A673 (cell line): ENCODE measurements around the gene VSTM4. TPM values are rescaled to one million over a fixed set of nuclear protein-coding genes. Genes with fewer than 3 reads are reported as not detected.

Experiments
- BruUV-seq: library from RNA; stranded (reverse); fragments of 400-500 nt; replicated peaks from 2 replicates; lab custom pipeline; 2021; lab: Mats Ljungman, UMichigan
- CTCF ChIA-PET: fragments of 300-600 bp; sonication (Branson Sonifier 250); formaldehyde crosslinking; loops from one replicate; lab custom pipeline; 2022; ENCODE audit warnings: antibody characterized with exemption; lab: Charles Lee
- POLR2A ChIA-PET: fragments of 300-600 bp; sonication (Branson Sonifier 250); formaldehyde crosslinking; loops from one replicate; lab custom pipeline; 2022; ENCODE audit warnings: antibody characterized with exemption; ENCODE audit not compliant: low non-redundant PET; lab: Charles Lee
- DNase-seq: peaks from one replicate; pipeline ENCODE4 v3.0.0-alpha.2; 2015; ENCODE audit warnings: low spot score
- H3K27ac ChIP-seq: fragments of 200-600 bp; sonication (generic); 2 replicates; pipeline ENCODE4 v1.5.1; 2016; ENCODE audit warnings: mixed run types, low read depth, mild to moderate bottlenecking, mixed read lengths, antibody characterized with exemption, low read length; ENCODE audit not compliant: poor library complexity, severe bottlenecking
- H3K27me3 ChIP-seq: fragments of 200-600 bp; sonication (generic); replicated peaks from 2 replicates; pipeline ENCODE4 v1.6.1; 2017; ENCODE audit warnings: mixed run types, low read depth, mild to moderate bottlenecking, mixed read lengths, antibody characterized with exemption, low read length; ENCODE audit not compliant: insufficient read depth, poor library complexity
- H3K36me3 ChIP-seq: fragments of 200-600 bp; sonication (generic); 2 replicates; pipeline ENCODE4 v1.6.1; 2016; ENCODE audit warnings: mixed run types, mild to moderate bottlenecking, mixed read lengths, antibody characterized with exemption, low read length; ENCODE audit not compliant: insufficient read depth, poor library complexity, severe bottlenecking
- H3K4me1 ChIP-seq: fragments of 200-600 bp; sonication (generic); 2 replicates; pipeline ENCODE4 v1.6.1; 2017; ENCODE audit warnings: mixed run types, mild to moderate bottlenecking, mixed read lengths, antibody characterized with exemption, low read length; ENCODE audit not compliant: insufficient read depth, poor library complexity, severe bottlenecking
- H3K4me3 ChIP-seq: fragments of 200-600 bp; sonication (generic); 2 replicates; pipeline ENCODE4 v1.5.1; 2016; ENCODE audit warnings: low read depth, mixed run types, mild to moderate bottlenecking, mixed read lengths, low read length; ENCODE audit not compliant: poor library complexity, severe bottlenecking
- H3K9me3 ChIP-seq: fragments of 200-600 bp; sonication (generic); 2 replicates; pipeline ENCODE4 v1.6.1; 2016; ENCODE audit warnings: mixed run types, low read depth, mild to moderate bottlenecking, mixed read lengths, antibody characterized with exemption, low read length; ENCODE audit not compliant: poor library complexity, severe bottlenecking
- EZH2 ChIP-seq: fragments of 200-600 bp; sonication (generic); IDR thresholded peaks from 2 replicates; pipeline ENCODE4 v1.6.1; 2017; ENCODE audit warnings: borderline replicate concordance, low read depth, mild to moderate bottlenecking, mixed read lengths, antibody characterized with exemption, low read length; ENCODE audit not compliant: poor library complexity, severe bottlenecking
- intact Hi-C: fragments of 100-400 bp; cut with micrococcal nuclease; formaldehyde crosslinking; loops from one replicate; pipeline ENCODE4 v1.10.0; 2022; ENCODE audit not compliant: unreplicated experiment
- total RNA-seq: library from RNA; stranded (reverse); gene quantifications from 2 replicates; pipeline ENCODE4 v1.2.3, GENCODE V29; 2021
- TF ChIP-seq, protein P1 (sequence below): fragments of 300-800, 200-600 bp; sonication (generic); conservative IDR thresholded peaks from 2 replicates; pipeline ENCODE4 v1.5.1; 2017; ENCODE audit warnings: low read depth, mild to moderate bottlenecking, antibody characterized with exemption, low read length, moderate library complexity, mixed read lengths

Gene VSTM4
- total RNA-seq, 1 experiment from 2014 or later, result 0.11 TPM

DNA sequence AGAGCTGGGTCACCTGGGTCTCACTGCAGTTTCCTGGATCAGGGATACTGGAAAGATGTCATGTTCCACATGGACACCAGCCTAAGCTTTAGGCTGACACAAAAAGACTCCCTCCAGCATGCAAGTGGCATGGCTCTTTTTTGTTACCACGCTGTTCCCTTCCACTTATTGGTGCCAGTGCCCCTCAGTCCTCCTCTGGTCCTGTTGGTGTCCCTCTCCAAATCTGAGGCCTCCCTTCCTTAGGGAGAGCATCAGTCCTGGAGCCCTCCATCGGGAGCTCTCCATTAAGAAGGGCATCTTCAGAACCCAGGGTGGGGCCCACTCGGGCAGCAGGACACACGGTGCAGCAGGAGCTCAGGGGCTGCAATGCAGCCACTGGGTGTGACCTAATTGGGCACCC is 99.6 kb downstream of the VSTM4 start:
- Histone ChIP-seq H3K4me1 (no peaks in the 10 kb centered on the region), H3K27ac (no peak overlapping the region), H3K9me3 (no peaks in the 10 kb centered on the region), H3K4me3 (no peak overlapping the region), H3K36me3 (no peaks in the 10 kb centered on the region), H3K27me3 (no peaks in the 10 kb centered on the region)
- ChIA-PET POLR2A (no interaction called here), CTCF (no interaction called here)
- intact Hi-C loops, result no loop called here
- DNase-seq, result no peak
- TF ChIP-seq EZH2, result no peak
- TF ChIP-seq, protein P1, sequence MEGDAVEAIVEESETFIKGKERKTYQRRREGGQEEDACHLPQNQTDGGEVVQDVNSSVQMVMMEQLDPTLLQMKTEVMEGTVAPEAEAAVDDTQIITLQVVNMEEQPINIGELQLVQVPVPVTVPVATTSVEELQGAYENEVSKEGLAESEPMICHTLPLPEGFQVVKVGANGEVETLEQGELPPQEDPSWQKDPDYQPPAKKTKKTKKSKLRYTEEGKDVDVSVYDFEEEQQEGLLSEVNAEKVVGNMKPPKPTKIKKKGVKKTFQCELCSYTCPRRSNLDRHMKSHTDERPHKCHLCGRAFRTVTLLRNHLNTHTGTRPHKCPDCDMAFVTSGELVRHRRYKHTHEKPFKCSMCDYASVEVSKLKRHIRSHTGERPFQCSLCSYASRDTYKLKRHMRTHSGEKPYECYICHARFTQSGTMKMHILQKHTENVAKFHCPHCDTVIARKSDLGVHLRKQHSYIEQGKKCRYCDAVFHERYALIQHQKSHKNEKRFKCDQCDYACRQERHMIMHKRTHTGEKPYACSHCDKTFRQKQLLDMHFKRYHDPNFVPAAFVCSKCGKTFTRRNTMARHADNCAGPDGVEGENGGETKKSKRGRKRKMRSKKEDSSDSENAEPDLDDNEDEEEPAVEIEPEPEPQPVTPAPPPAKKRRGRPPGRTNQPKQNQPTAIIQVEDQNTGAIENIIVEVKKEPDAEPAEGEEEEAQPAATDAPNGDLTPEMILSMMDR, result no peak
- no TSS peak for BruUV-seq

DNA sequence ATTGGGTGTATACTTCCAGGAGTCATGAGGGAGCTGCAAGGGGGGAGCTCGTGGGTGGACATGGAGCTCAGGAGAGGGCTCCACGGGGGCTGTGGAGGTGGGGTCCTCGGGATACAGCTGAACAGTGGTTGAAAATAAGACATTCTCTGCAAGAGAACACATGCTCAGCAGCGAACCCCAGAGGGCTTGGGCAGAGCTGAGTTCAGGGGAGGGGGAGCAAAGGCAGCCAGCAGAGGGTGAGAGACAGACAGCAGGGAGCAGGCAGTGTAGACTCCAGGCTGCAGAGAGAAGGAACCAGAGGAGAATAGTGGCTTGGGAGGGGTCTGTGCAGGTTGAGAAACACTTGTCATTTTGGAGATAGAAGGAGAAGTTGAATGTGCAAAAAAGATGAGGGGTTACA is 102.7 kb downstream of the VSTM4 start:
- TF ChIP-seq, protein P1, result no peak
- POLR2A ChIA-PET, result no interaction called here
- CTCF ChIA-PET, result no interaction called here

DNA sequence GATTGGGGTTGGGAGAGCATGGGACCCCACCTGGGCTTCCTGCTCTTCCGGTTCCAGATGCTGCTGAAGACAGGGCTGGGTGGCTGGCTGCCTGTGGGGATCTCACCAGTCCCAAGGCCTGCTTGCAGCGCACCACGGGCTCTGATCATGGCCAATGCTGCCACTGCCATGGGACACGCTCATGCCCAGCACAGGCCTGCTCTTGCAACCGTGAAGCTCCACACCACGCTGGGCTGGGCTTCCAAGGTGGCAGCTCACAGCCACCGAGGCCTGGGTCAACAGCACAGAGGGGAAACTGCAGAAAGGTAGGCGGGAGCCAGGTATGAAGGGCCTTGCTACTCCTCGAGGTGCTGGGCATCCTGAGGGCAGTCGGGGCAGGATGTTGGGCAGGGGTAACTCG is 103.6 kb downstream of the VSTM4 start:
- BruUV-seq, result no TSS peak
- Histone ChIP-seq H3K9me3 (no peaks in the 10 kb centered on the region), H3K27me3 (no peaks in the 10 kb centered on the region), H3K27ac (no peak overlapping the region), H3K4me3 (no peak overlapping the region), H3K4me1 (no peaks in the 10 kb centered on the region), H3K36me3 (no peaks in the 10 kb centered on the region)
- ChIA-PET POLR2A (no interaction called here), CTCF (no interaction called here)
- DNase-seq, result no peak
- intact Hi-C loops, result no loop called here
- TF ChIP-seq, protein P1, result no peak
- TF ChIP-seq EZH2, result no peak

More for the DNA sequence above, 102.7 kb downstream of the VSTM4 start:
- Histone ChIP-seq H3K27me3 (no peaks in the 10 kb centered on the region), H3K27ac (no peak overlapping the region), H3K36me3 (no peaks in the 10 kb centered on the region), H3K4me3 (no peak overlapping the region), H3K4me1 (no peaks in the 10 kb centered on the region), H3K9me3 (no peaks in the 10 kb centered on the region)
- no peak for DNase-seq
- intact Hi-C loops, result no loop called here
- BruUV-seq, result no TSS peak
